ENCODE results near the gene SPRY4. TPM values are rescaled to one million over a fixed set of nuclear protein-coding genes. Genes with fewer than 3 reads are reported as not detected.
"Not testable (repeated sequence)": the region's sequence is repeated elsewhere in the genome, so short reads cannot be mapped to it uniquely, and the experiment has no call there.

The SPRY4 gene
- total RNA-seq, 6 donors from 2014 or later = 30.4 to 81.2 (median 43.3) TPM

GRCh38 chr5:142353071-142353472 is 28.3 kb upstream of the SPRY4 start:
- WGBS, 2 donors = 74 to 83% methylated on average over 4 of the region's 4 CpGs
- ATAC-seq (ENCODE audit: low FRiP score in 2 of 2) (no peak), DNase-seq (no peak)
- no peaks in the 10 kb centered on the region for H3K27me3 ChIP-seq
- peak overlapping the region in 2 of 4 donors; percentile 50 to 72 for H3K27ac ChIP-seq
- H3K4me3 ChIP-seq = no peak overlapping the region
- peaks cover 12 to 21% (median 15%) of the 10 kb centered on the region in 4 donors for H3K4me1 ChIP-seq
- no peaks in the 10 kb centered on the region for H3K36me3 ChIP-seq
- TF ChIP-seq POLR2A (IDR thresholded peaks at IDR 0.05) = no peak
- no peak for TF ChIP-seq EP300 (IDR thresholded peaks at IDR 0.05)
- TF ChIP-seq POLR2AphosphoS5 (IDR thresholded peaks at IDR 0.05) = no peak
- no peak for TF ChIP-seq CTCF (IDR thresholded peaks at IDR 0.05)
- no peaks in the 10 kb centered on the region for H3K9me3 ChIP-seq

GRCh38 chr5:142350021-142350420 is 25.2 kb upstream of the SPRY4 start:
- Histone ChIP-seq H3K4me3 (no peak overlapping the region), H3K27me3 (no peaks in the 10 kb centered on the region), H3K4me1 (peaks cover 0 to 6% (median 2%) of the 10 kb centered on the region in 4 donors), H3K36me3 (no peaks in the 10 kb centered on the region), H3K9me3 (peaks cover 3 to 10% (median 9%) of the 10 kb centered on the region in 4 donors), H3K27ac (no peak overlapping the region)
- DNase-seq = no peak
- ATAC-seq (ENCODE audit: low FRiP score in 2 of 2) = no peak
- TF ChIP-seq POLR2A (IDR thresholded peaks at IDR 0.05) (no peak), POLR2AphosphoS5 (IDR thresholded peaks at IDR 0.05) (no peak), EP300 (IDR thresholded peaks at IDR 0.05) (no peak), CTCF (IDR thresholded peaks at IDR 0.05) (no peak)

- WGBS, 2 donors = 63% methylated on average over 2 of the region's 2 CpGs
- no peak for ATAC-seq (ENCODE audit: low FRiP score in 2 of 2)
Measured at GRCh38 chr5:142346706-142347105, 21.9 kb upstream of the SPRY4 start.

GRCh38 chr5:142344915-142345314 is 20.1 kb upstream of the SPRY4 start:
- H3K4me3 ChIP-seq; H3K27ac ChIP-seq; H3K36me3 ChIP-seq; H3K27me3 ChIP-seq; DNase-seq; ATAC-seq (ENCODE audit: low FRiP score in 2 of 2): not testable (repeated sequence)
- 90 to 92% methylated on average over 3 of the region's 3 CpGs for WGBS, 2 donors
- Histone ChIP-seq H3K4me1 (peaks cover 0 to 16% (median 14%) of the 10 kb centered on the region in 4 donors), H3K9me3 (peaks cover 10 to 26% (median 23%) of the 10 kb centered on the region in 4 donors)

More at GRCh38 chr5:142346706-142347105, 21.9 kb upstream of the SPRY4 start:
- peaks cover 10 to 26% (median 23%) of the 10 kb centered on the region in 4 donors for H3K9me3 ChIP-seq
- DNase-seq = no peak
- H3K4me1 ChIP-seq = peaks cover 0 to 11% (median 7%) of the 10 kb centered on the region in 4 donors
- TF ChIP-seq POLR2AphosphoS5 (IDR thresholded peaks at IDR 0.05) (no peak), EP300 (IDR thresholded peaks at IDR 0.05) (no peak), CTCF (IDR thresholded peaks at IDR 0.05) (no peak), POLR2A (IDR thresholded peaks at IDR 0.05) (no peak)
- no peaks in the 10 kb centered on the region for H3K36me3 ChIP-seq
- H3K4me3 ChIP-seq = no peak overlapping the region
- H3K27ac ChIP-seq = no peak overlapping the region
- H3K27me3 ChIP-seq = no peaks in the 10 kb centered on the region

GRCh38 chr5:142343531-142343930 is 18.7 kb upstream of the SPRY4 start:
- no peaks in the 10 kb centered on the region for H3K27me3 ChIP-seq
- no peak overlapping the region for H3K4me3 ChIP-seq
- peak overlapping the region in 2 of 4 donors; percentile 86 to 94 for H3K27ac ChIP-seq
- DNase-seq (no peak), ATAC-seq (ENCODE audit: low FRiP score in 2 of 2) (no peak)
- peaks cover 0 to 16% (median 14%) of the 10 kb centered on the region in 4 donors for H3K4me1 ChIP-seq
- H3K9me3 ChIP-seq = peaks cover 10 to 26% (median 23%) of the 10 kb centered on the region in 4 donors
- 88 to 91% methylated on average over 4 of the region's 4 CpGs for WGBS, 2 donors
- TF ChIP-seq EP300 (IDR thresholded peaks at IDR 0.05) (no peak), CTCF (IDR thresholded peaks at IDR 0.05) (no peak), POLR2A (IDR thresholded peaks at IDR 0.05) (no peak), POLR2AphosphoS5 (IDR thresholded peaks at IDR 0.05) (no peak)
- no peaks in the 10 kb centered on the region for H3K36me3 ChIP-seq

Data from upper lobe of left lung (tissue), 6 donors.